ENCODE data around the gene ACTR5. TPM values are rescaled to one million over a fixed set of nuclear protein-coding genes. Genes with fewer than 3 reads are reported as not detected.

ACTR5 gene
- total RNA-seq, 1 experiment from 2014 or later: 22.0 TPM

GRCh38 chr20:38755324-38755910, 7.2 kb downstream of the ACTR5 start (continued):
- TF ChIP-seq REST (IDR thresholded peaks at IDR 0.05; ENCODE audit: low read depth): no peak
- no peak for TF ChIP-seq POLR2A (IDR thresholded peaks at IDR 0.05; ENCODE audit: borderline replicate concordance, extremely low read depth, insufficient read depth, insufficient read length)
- no peak for TF ChIP-seq CEBPB (IDR thresholded peaks at IDR 0.05; ENCODE audit: low read depth)
- TF ChIP-seq POLR2AphosphoS5 (IDR thresholded peaks at IDR 0.05; ENCODE audit: low read depth, low read length): no peak
- TF ChIP-seq RAD21 (IDR thresholded peaks at IDR 0.05; ENCODE audit: low read depth): no peak
- TF ChIP-seq, protein P1, sequence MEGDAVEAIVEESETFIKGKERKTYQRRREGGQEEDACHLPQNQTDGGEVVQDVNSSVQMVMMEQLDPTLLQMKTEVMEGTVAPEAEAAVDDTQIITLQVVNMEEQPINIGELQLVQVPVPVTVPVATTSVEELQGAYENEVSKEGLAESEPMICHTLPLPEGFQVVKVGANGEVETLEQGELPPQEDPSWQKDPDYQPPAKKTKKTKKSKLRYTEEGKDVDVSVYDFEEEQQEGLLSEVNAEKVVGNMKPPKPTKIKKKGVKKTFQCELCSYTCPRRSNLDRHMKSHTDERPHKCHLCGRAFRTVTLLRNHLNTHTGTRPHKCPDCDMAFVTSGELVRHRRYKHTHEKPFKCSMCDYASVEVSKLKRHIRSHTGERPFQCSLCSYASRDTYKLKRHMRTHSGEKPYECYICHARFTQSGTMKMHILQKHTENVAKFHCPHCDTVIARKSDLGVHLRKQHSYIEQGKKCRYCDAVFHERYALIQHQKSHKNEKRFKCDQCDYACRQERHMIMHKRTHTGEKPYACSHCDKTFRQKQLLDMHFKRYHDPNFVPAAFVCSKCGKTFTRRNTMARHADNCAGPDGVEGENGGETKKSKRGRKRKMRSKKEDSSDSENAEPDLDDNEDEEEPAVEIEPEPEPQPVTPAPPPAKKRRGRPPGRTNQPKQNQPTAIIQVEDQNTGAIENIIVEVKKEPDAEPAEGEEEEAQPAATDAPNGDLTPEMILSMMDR (IDR thresholded peaks at IDR 0.05 in 2 of 3, conservative IDR thresholded peaks at IDR 0.05 in 1 of 3; ENCODE audit: borderline replicate concordance in 1 of 3, insufficient read depth in 1 of 3, low read depth in 2 of 3, low read length in 2 of 3): no peak

- ChIA-PET POLR2A (interaction anchor here (1.0 kb wide), 1 partner anchor 23 kb away, joined by 3 read pairs; no protein-coding TSS in a partner anchor), RAD21 (ENCODE audit: low non-redundant PET in 1 of 2, low total read pairs in 2 of 2, uncharacterized antibody in 2 of 2, unreplicated experiment in 2 of 2) (no interaction called here), CTCF (interaction anchor here (2.1 kb wide), 1 partner anchor 108 kb away, joined by 4 read pairs; no protein-coding TSS in a partner anchor)
- no TSS peak for BruUV-seq (replicated peaks)
- H4K20me1 ChIP-seq (ENCODE audit: insufficient read depth): no peaks in the 10 kb centered on the region
- TF ChIP-seq SRF (IDR thresholded peaks at IDR 0.05; ENCODE audit: low read depth): no peak
- TF ChIP-seq RAD21 (IDR thresholded peaks at IDR 0.05; ENCODE audit: low read depth): no peak
- no peak for TF ChIP-seq CEBPB (IDR thresholded peaks at IDR 0.05; ENCODE audit: low read depth)
- TF ChIP-seq REST (IDR thresholded peaks at IDR 0.05; ENCODE audit: low read depth): no peak
- TF ChIP-seq ELF1 (IDR thresholded peaks at IDR 0.05; ENCODE audit: borderline replicate concordance, low read depth): no peak
- TF ChIP-seq EZH2phosphoT487 (IDR thresholded peaks at IDR 0.05; ENCODE audit: borderline replicate concordance): no peak
- TF ChIP-seq FOSL1 (IDR thresholded peaks at IDR 0.05; ENCODE audit: low read depth): no peak
- TF ChIP-seq, protein P2, sequence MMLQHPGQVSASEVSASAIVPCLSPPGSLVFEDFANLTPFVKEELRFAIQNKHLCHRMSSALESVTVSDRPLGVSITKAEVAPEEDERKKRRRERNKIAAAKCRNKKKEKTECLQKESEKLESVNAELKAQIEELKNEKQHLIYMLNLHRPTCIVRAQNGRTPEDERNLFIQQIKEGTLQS (IDR thresholded peaks at IDR 0.05): no peak
- TF ChIP-seq ZNF274 (IDR thresholded peaks at IDR 0.05; ENCODE audit: low read depth, low read length): no peak
- TF ChIP-seq CBX3 (IDR thresholded peaks at IDR 0.05; ENCODE audit: low read depth): no peak
- TF ChIP-seq, protein P3, sequence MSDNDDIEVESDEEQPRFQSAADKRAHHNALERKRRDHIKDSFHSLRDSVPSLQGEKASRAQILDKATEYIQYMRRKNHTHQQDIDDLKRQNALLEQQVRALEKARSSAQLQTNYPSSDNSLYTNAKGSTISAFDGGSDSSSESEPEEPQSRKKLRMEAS (IDR thresholded peaks at IDR 0.05): no peak
- ATAC-seq: no peak
- no peak overlapping the region for H3K27ac ChIP-seq (ENCODE audit: low read depth, low read length)
- H2AFZ ChIP-seq (ENCODE audit: low read depth, low read length, poor library complexity, severe bottlenecking): no peak overlapping the region
- no peaks in the 10 kb centered on the region for H3K9me3 ChIP-seq (ENCODE audit: control insufficient read depth in 1 of 2, insufficient read depth in 1 of 2, low read depth in 1 of 2, low read length in 2 of 2)
- H3K27me3 ChIP-seq (ENCODE audit: insufficient read depth, low read length): no peaks in the 10 kb centered on the region
- peaks cover 20% of the 10 kb centered on the region for H3K79me2 ChIP-seq (ENCODE audit: insufficient read depth, low read length)
- peaks cover 5 to 20% of the 10 kb centered on the region in 2 experiments for H3K4me1 ChIP-seq (ENCODE audit: control insufficient read depth in 1 of 2, insufficient read depth in 2 of 2, low read length in 2 of 2)
- DNase-seq (ENCODE audit: low read depth, low spot score): no peak
- H3K4me3 ChIP-seq (replicated peaks in 1 of 2; ENCODE audit: low read depth in 1 of 2, low read length in 2 of 2): no peak overlapping the region
- intact Hi-C loops (cut with micrococcal nuclease): no loop called here
- H3K9ac ChIP-seq (ENCODE audit: low read length): no peak overlapping the region
- H3K9me2 ChIP-seq (ENCODE audit: insufficient read depth): no peaks in the 10 kb centered on the region
- peaks cover 48 to 63% of the 10 kb centered on the region in 2 experiments for H3K36me3 ChIP-seq (ENCODE audit: control insufficient read depth in 1 of 2, insufficient read depth in 2 of 2, low read length in 2 of 2)
- no peak overlapping the region for H3K4me2 ChIP-seq (ENCODE audit: low read length)
These were observed 9.0 kb downstream of the ACTR5 start for GRCh38 chr20:38757145-38757775.

Measured in HCT116 (cell line).